Measurements from ENCODE around the gene SYNDIG1.

Gene SYNDIG1

GRCh38 chr20:24664266-24664986 is 195.0 kb downstream of the SYNDIG1 start:
- no peak for DNase-seq

GRCh38 chr20:24665196-24665595 is 195.8 kb downstream of the SYNDIG1 start:
- DNase-seq = no peak

GRCh38 chr20:24665741-24666191 is 196.3 kb downstream of the SYNDIG1 start:
- DNase-seq = no peak

- DNase-seq = no peak
Measured at GRCh38 chr20:24667689-24668383, 198.4 kb downstream of the SYNDIG1 start.

- DNase-seq = no peak
Measured at GRCh38 chr20:24668384-24668702, 198.9 kb downstream of the SYNDIG1 start.

- DNase-seq = no peak
Measured at GRCh38 chr20:24668791-24669190, 199.4 kb downstream of the SYNDIG1 start.

GRCh38 chr20:24669701-24670100 is 200.3 kb downstream of the SYNDIG1 start:
- DNase-seq = no peak

- no peak for DNase-seq
Measured at GRCh38 chr20:24670341-24670872, 201.0 kb downstream of the SYNDIG1 start.

- DNase-seq = no peak
Measured at GRCh38 chr20:24670981-24671380, 201.6 kb downstream of the SYNDIG1 start.

GRCh38 chr20:24672181-24672880 is 202.9 kb downstream of the SYNDIG1 start:
- no peak for DNase-seq

GRCh38 chr20:24672886-24673677 is 203.7 kb downstream of the SYNDIG1 start:
- DNase-seq = no peak

GRCh38 chr20:24673678-24674570 is 204.5 kb downstream of the SYNDIG1 start:
- DNase-seq = no peak

- DNase-seq = no peak
Measured at GRCh38 chr20:24674921-24675605, 205.6 kb downstream of the SYNDIG1 start.

- no peak for DNase-seq
Measured at GRCh38 chr20:24675651-24676352, 206.4 kb downstream of the SYNDIG1 start.

GRCh38 chr20:24676353-24676977 is 207.0 kb downstream of the SYNDIG1 start:
- no peak for DNase-seq

- no peak for DNase-seq
Measured at GRCh38 chr20:24676978-24677370, 207.5 kb downstream of the SYNDIG1 start.

GRCh38 chr20:24677626-24678315 is 208.3 kb downstream of the SYNDIG1 start:
- no peak for DNase-seq

- no peak for DNase-seq
Measured at GRCh38 chr20:24678351-24679106, 209.1 kb downstream of the SYNDIG1 start.

Data from NCI-H774 (cell line).